ENCODE results near the gene BCCIP.

The BCCIP gene

GRCh38 chr10:125845617-125846016, 22.3 kb downstream of the BCCIP start:
- no peak for DNase-seq

- no peak for DNase-seq
These were observed 23.5 kb downstream of the BCCIP start for GRCh38 chr10:125846894-125847293.

- DNase-seq, result no peak
These were observed 25.0 kb downstream of the BCCIP start for GRCh38 chr10:125848371-125848770.

GRCh38 chr10:125848857-125849256, 25.5 kb downstream of the BCCIP start:
- no peak for DNase-seq

- no peak for DNase-seq
These were observed 26.1 kb downstream of the BCCIP start for GRCh38 chr10:125849448-125849847.

- no peak for DNase-seq
These were observed 27.7 kb downstream of the BCCIP start for GRCh38 chr10:125850766-125851731.

- no peak for DNase-seq
These were observed 29.1 kb downstream of the BCCIP start for GRCh38 chr10:125852487-125852886.

GRCh38 chr10:125857185-125857760, 33.9 kb downstream of the BCCIP start:
- DNase-seq, result no peak

GRCh38 chr10:125859128-125859817, 35.9 kb downstream of the BCCIP start:
- DNase-seq, result no peak

- DNase-seq, result no peak
These were observed 41.8 kb downstream of the BCCIP start for GRCh38 chr10:125865120-125865519.

- DNase-seq, result no peak
These were observed 43.2 kb downstream of the BCCIP start for GRCh38 chr10:125866421-125867029.

GRCh38 chr10:125868372-125868975, 45.1 kb downstream of the BCCIP start:
- DNase-seq, result no peak

- DNase-seq, result no peak
These were observed 48.0 kb downstream of the BCCIP start for GRCh38 chr10:125871338-125871737.

- DNase-seq, result no peak
These were observed 55.9 kb downstream of the BCCIP start for GRCh38 chr10:125878957-125879835.

- no peak for DNase-seq
These were observed 57.4 kb downstream of the BCCIP start for GRCh38 chr10:125880719-125881118.

- no peak for DNase-seq
These were observed 57.8 kb downstream of the BCCIP start, which contains the start of gene DHX32 for GRCh38 chr10:125881192-125881591. DHX32 (minus strand) TSS chr10:125881292; CDS start chr10:125880824, 468 bp downstream.

GRCh38 chr10:125882596-125882995, 59.2 kb downstream of the BCCIP start:
- no peak for DNase-seq

- DNase-seq, result no peak
These were observed 59.9 kb downstream of the BCCIP start for GRCh38 chr10:125883211-125883610.
